ENCODE results near the gene ERFE. TPM values are rescaled to one million over a fixed set of nuclear protein-coding genes. Genes with fewer than 3 reads are reported as not detected.
A peak's percentile ranks its signal among the peaks of the same experiment; 100 is the strongest.

ERFE gene
- total and polyA plus RNA-seq, 2 donors (not counting 1 experiment from before 2014, with no cell fraction given): 0.17 TPM; not detected in 1

GRCh38 chr2:238139196-238140039 is 19.4 kb upstream of the ERFE start:
- Histone ChIP-seq H4K20me1 (ENCODE audit: control insufficient read depth, insufficient read depth, low read length, poor library complexity, severe bottlenecking) (no peaks in the 10 kb centered on the region), H3K4me2 (replicated peaks; ENCODE audit: low read depth, low read length, poor library complexity, severe bottlenecking) (peak overlapping the region; percentile 72), H3K79me2 (ENCODE audit: control insufficient read depth, insufficient read depth, low read length) (no peaks in the 10 kb centered on the region), H3K4me1 (ENCODE audit: control insufficient read depth in 2 of 2, insufficient read depth in 2 of 2, low read length in 2 of 2) (peaks cover 16 to 26% of the 10 kb centered on the region in 2 donors), H3K27ac (ENCODE audit: low read length in 2 of 2) (no peak overlapping the region), H3K4me3 (ENCODE audit: control extremely low read depth in 1 of 5, extremely low read depth in 1 of 5, insufficient read depth in 1 of 5, low read depth in 2 of 5, low read length in 4 of 5) (peak overlapping the region in 2 of 5 experiments; percentile 23 to 33), H2AFZ (ENCODE audit: insufficient read depth, low read depth, low read length, poor library complexity, severe bottlenecking) (peak overlapping the region; percentile 33), H3K9ac (ENCODE audit: low read length) (peak overlapping the region; percentile 45), H3K27me3 (replicated peaks in 1 of 4; ENCODE audit: control extremely low read depth in 1 of 4, control insufficient read depth in 3 of 4, insufficient read depth in 4 of 4, low read length in 3 of 4) (peaks cover 0 to 7% (median 1%) of the 10 kb centered on the region in 4 experiments), H3K9me3 (ENCODE audit: control extremely low read depth in 1 of 3, control insufficient read depth in 2 of 3, insufficient read depth in 1 of 3, low read length in 2 of 3) (peaks cover 0 to 4% (median 0%) of the 10 kb centered on the region in 3 donors), H3K36me3 (replicated peaks in 1 of 2; ENCODE audit: control extremely low read depth in 1 of 2, control insufficient read depth in 1 of 2, extremely low read depth in 1 of 2, insufficient read depth in 2 of 2, low read length in 1 of 2) (no peaks in the 10 kb centered on the region)
- Mint-ChIP-seq H3K9me3 (ENCODE audit: insufficient read depth) (no peaks in the 10 kb centered on the region), H3K4me3 (peak overlapping the region; percentile 50), H3K27ac (no peak overlapping the region), H3K27me3 (no peaks in the 10 kb centered on the region), H3K4me1 (peaks cover 12% of the 10 kb centered on the region)
- intact Hi-C loops (cut with micrococcal nuclease): no loop called here
- ATAC-seq (ENCODE audit: low read depth) (peak; percentile 46), DNase-seq (peak; percentile 48)
- ChIA-PET CTCF (interaction anchor here (0.9 to 1.1 kb wide), 4 partner anchors 30 to 626 kb away, joined by 3 to 6 read pairs (median 4); no protein-coding TSS in a partner anchor), POLR2A (no interaction called here)
- 53% methylated on average over 44 of the region's 56 CpGs for WGBS (ENCODE audit: insufficient coverage)
- TF ChIP-seq CTCF (IDR thresholded peaks at IDR 0.05) (peak; percentile 61), EZH2 (IDR thresholded peaks at IDR 0.05; ENCODE audit: borderline replicate concordance, insufficient read depth, low read depth, low read length, poor library complexity, severe bottlenecking) (no peak)

- peaks cover 16 to 26% of the 10 kb centered on the region in 2 donors for H3K4me1 ChIP-seq (ENCODE audit: control insufficient read depth in 2 of 2, insufficient read depth in 2 of 2, low read length in 2 of 2)
- H3K4me3 Mint-ChIP-seq: no peak overlapping the region
- H3K9me3 ChIP-seq (ENCODE audit: control extremely low read depth in 1 of 3, control insufficient read depth in 2 of 3, insufficient read depth in 1 of 3, low read length in 2 of 3): peaks cover 0 to 4% (median 0%) of the 10 kb centered on the region in 3 donors
- H4K20me1 ChIP-seq (ENCODE audit: control insufficient read depth, insufficient read depth, low read length, poor library complexity, severe bottlenecking): no peaks in the 10 kb centered on the region
- no peaks in the 10 kb centered on the region for H3K27me3 Mint-ChIP-seq
- no peaks in the 10 kb centered on the region for H3K36me3 ChIP-seq (replicated peaks in 1 of 2; ENCODE audit: control extremely low read depth in 1 of 2, control insufficient read depth in 1 of 2, extremely low read depth in 1 of 2, insufficient read depth in 2 of 2, low read length in 1 of 2)
- no peak overlapping the region for H3K27ac ChIP-seq (ENCODE audit: low read length in 2 of 2)
- TF ChIP-seq CTCF (IDR thresholded peaks at IDR 0.05) (no peak), EZH2 (IDR thresholded peaks at IDR 0.05; ENCODE audit: borderline replicate concordance, insufficient read depth, low read depth, low read length, poor library complexity, severe bottlenecking) (no peak)
- no peaks in the 10 kb centered on the region for H3K79me2 ChIP-seq (ENCODE audit: control insufficient read depth, insufficient read depth, low read length)
- 95% methylated on average over 7 of the region's 7 CpGs for WGBS (ENCODE audit: insufficient coverage)
- intact Hi-C loops (cut with micrococcal nuclease): no loop called here
- DNase-seq: no peak
- ATAC-seq (ENCODE audit: low read depth): no peak
- CTCF ChIA-PET: interaction anchor here (0.9 to 1.1 kb wide), 4 partner anchors 31 to 627 kb away, joined by 3 to 6 read pairs (median 4); no protein-coding TSS in a partner anchor
- no peaks in the 10 kb centered on the region for H3K9me3 Mint-ChIP-seq (ENCODE audit: insufficient read depth)
- POLR2A ChIA-PET: no interaction called here
- no peak overlapping the region for H3K27ac Mint-ChIP-seq
- H3K4me2 ChIP-seq (replicated peaks; ENCODE audit: low read depth, low read length, poor library complexity, severe bottlenecking): peak overlapping the region; percentile 72
- H3K27me3 ChIP-seq (replicated peaks in 1 of 4; ENCODE audit: control extremely low read depth in 1 of 4, control insufficient read depth in 3 of 4, insufficient read depth in 4 of 4, low read length in 3 of 4): peaks cover 0 to 7% (median 1%) of the 10 kb centered on the region in 4 experiments
- H3K9ac ChIP-seq (ENCODE audit: low read length): no peak overlapping the region
- H3K4me3 ChIP-seq (ENCODE audit: control extremely low read depth in 1 of 5, extremely low read depth in 1 of 5, insufficient read depth in 1 of 5, low read depth in 2 of 5, low read length in 4 of 5): no peak overlapping the region
- peaks cover 12% of the 10 kb centered on the region for H3K4me1 Mint-ChIP-seq
- peak overlapping the region; percentile 33 for H2AFZ ChIP-seq (ENCODE audit: insufficient read depth, low read depth, low read length, poor library complexity, severe bottlenecking)
These were observed 18.7 kb upstream of the ERFE start for GRCh38 chr2:238140040-238140439.

All from B cell (primary cell).